IMR-90 (cell line): ENCODE results near the gene MTUS2. TPM values are rescaled to one million over a fixed set of nuclear protein-coding genes. Genes with fewer than 3 reads are reported as not detected.

ENCODE experiments used
- ATAC-seq: fragments of 200-7000 bp; cut with Tn5 transposase; 2 replicates; pipeline ENCODE4 v1.9.1; 2020; ENCODE audit warnings: low read depth, mild to moderate bottlenecking, moderate library complexity
- BruUV-seq: library from RNA; stranded (reverse); fragments of 400-500 nt; replicated peaks from 2 replicates; lab custom pipeline; 2021; lab: Mats Ljungman, UMichigan
- CTCF ChIA-PET: fragments of 300-600 bp; formaldehyde crosslinking; extraction: SDS; loops from one replicate; lab custom pipeline; 2021; ENCODE audit warnings: antibody characterized with exemption; lab: Yijun Ruan, JAX
- POLR2A ChIA-PET: fragments of 300-600 bp; sonication (Branson Sonifier 250); formaldehyde crosslinking; loops from one replicate; lab custom pipeline; 2022; ENCODE audit warnings: antibody characterized with exemption; ENCODE audit not compliant: unreplicated experiment; lab: Charles Lee
- DNase-seq: peaks from one replicate; pipeline ENCODE4 v3.0.0; 2013
- H2AFZ ChIP-seq: replicated peaks from 2 replicates; pipeline ENCODE3; 2013; ENCODE audit warnings: low read length, mild to moderate bottlenecking; ENCODE audit not compliant: poor library complexity
- H2AK5ac ChIP-seq: 2 replicates; pipeline ENCODE4 v1.6.1; 2013; ENCODE audit warnings: low read depth, low read length, inconsistent platforms
- H2AK9ac ChIP-seq: replicated peaks from 2 replicates; pipeline ENCODE3; 2013; ENCODE audit warnings: mild to moderate bottlenecking, low read depth, low read length, moderate library complexity; ENCODE audit not compliant: poor library complexity
- H2BK120ac ChIP-seq: 2 replicates; pipeline ENCODE4 v1.6.1; 2013; ENCODE audit warnings: low read depth, low read length, inconsistent platforms
- H2BK15ac ChIP-seq: 3 replicates; pipeline ENCODE4 v1.6.1; 2013; ENCODE audit warnings: low read depth, low read length, inconsistent platforms
- H2BK20ac ChIP-seq: 2 replicates; pipeline ENCODE4 v1.6.1; 2013; ENCODE audit warnings: low read depth, mild to moderate bottlenecking, inconsistent platforms, low read length, moderate library complexity
- H2BK5ac ChIP-seq: 2 replicates; pipeline ENCODE4 v1.6.1; 2013; ENCODE audit warnings: mild to moderate bottlenecking, low read depth, low read length, inconsistent platforms; ENCODE audit not compliant: poor library complexity, severe bottlenecking
- H3K14ac ChIP-seq: replicated peaks from 2 replicates; pipeline ENCODE4 v1.6.1; 2013; ENCODE audit warnings: low read depth, low read length, inconsistent platforms
- H3K18ac ChIP-seq: 2 replicates; pipeline ENCODE4 v1.6.1; 2013; ENCODE audit warnings: low read depth, low read length, control low read depth
- H3K23ac ChIP-seq: 2 replicates; pipeline ENCODE4 v1.6.1; 2013; ENCODE audit warnings: low read depth, low read length, inconsistent platforms
- H3K27ac ChIP-seq: 2 replicates; pipeline ENCODE4 v1.5.1; 2013; ENCODE audit warnings: mild to moderate bottlenecking, control low read depth, low read length; ENCODE audit not compliant: insufficient read depth
- H3K27me3 ChIP-seq: 2 replicates; pipeline ENCODE4 v1.6.1; 2013; ENCODE audit warnings: low read length; ENCODE audit not compliant: control insufficient read depth, insufficient read depth
- H3K36me3 ChIP-seq: 2 replicates; pipeline ENCODE4 v1.6.1; 2013; ENCODE audit warnings: low read length, mixed read lengths; ENCODE audit not compliant: control insufficient read depth, insufficient read depth
- H3K4ac ChIP-seq: 2 replicates; pipeline ENCODE4 v1.6.1; 2013; ENCODE audit warnings: low read depth, low read length, inconsistent platforms
- H3K4me1 ChIP-seq: 2 replicates; pipeline ENCODE4 v1.6.1; 2013; ENCODE audit warnings: low read length, mixed read lengths; ENCODE audit not compliant: control insufficient read depth, insufficient read depth
- H3K4me2 ChIP-seq: 2 replicates; pipeline ENCODE4 v1.6.1; 2013; ENCODE audit warnings: low read depth, mild to moderate bottlenecking, control low read depth, low read length, moderate library complexity
- H3K4me3 ChIP-seq: 2 replicates; pipeline ENCODE4 v1.5.1; 2013; ENCODE audit warnings: low read depth, mild to moderate bottlenecking, control low read depth, low read length, moderate library complexity; ENCODE audit not compliant: insufficient read depth
- H3K56ac ChIP-seq: 2 replicates; pipeline ENCODE4 v1.6.1; 2013; ENCODE audit warnings: low read length, inconsistent platforms; ENCODE audit not compliant: insufficient read depth; ENCODE audit errors: extremely low read depth
- H3K79me1 ChIP-seq, 2 experiments: 2 replicates each; pipeline ENCODE4 v1.6.1; 2013; ENCODE audit warnings: low read length in 2 of 2, inconsistent platforms in 1 of 2, low read depth in 1 of 2
- H3K9ac ChIP-seq: 2 replicates; pipeline ENCODE4 v1.6.1; 2013; ENCODE audit warnings: low read depth, low read length, control low read depth
- H3K9me1 ChIP-seq: 2 replicates; pipeline ENCODE4 v1.6.1; 2013; ENCODE audit warnings: low read length, inconsistent platforms; ENCODE audit not compliant: insufficient read depth
- H3K9me3 ChIP-seq: 2 replicates; pipeline ENCODE4 v1.6.1; 2013; ENCODE audit warnings: low read length; ENCODE audit not compliant: control insufficient read depth, insufficient read depth
- H4K20me1 ChIP-seq: 2 replicates; pipeline ENCODE4 v1.6.1; 2013; ENCODE audit warnings: low read length, inconsistent platforms; ENCODE audit not compliant: insufficient read depth
- H4K5ac ChIP-seq: 2 replicates; pipeline ENCODE4 v1.6.1; 2013; ENCODE audit warnings: mild to moderate bottlenecking, low read depth, low read length, control low read depth
- H4K8ac ChIP-seq, 2 experiments: 2 replicates each; pipeline ENCODE4 v1.6.1; 2013; ENCODE audit warnings: low read depth in 2 of 2, low read length in 2 of 2, control low read depth in 1 of 2, inconsistent platforms in 1 of 2
- H4K91ac ChIP-seq: 2 replicates; pipeline ENCODE4 v1.6.1; 2013; ENCODE audit warnings: low read depth, low read length, inconsistent platforms; ENCODE audit not compliant: insufficient read depth
- BHLHE40 ChIP-seq: fragments of 150-350 bp; IDR thresholded peaks from 2 replicates; pipeline ENCODE4 v1.6.1; 2016; ENCODE audit warnings: mild to moderate bottlenecking, low read depth, low read length
- FOS ChIP-seq: fragments of 150-350 bp; IDR thresholded peaks from 2 replicates; pipeline ENCODE4 v1.6.1; 2016; ENCODE audit warnings: low read depth, low read length
- MXI1 ChIP-seq: IDR thresholded peaks from 2 replicates; pipeline ENCODE4 v1.6.1; 2012; ENCODE audit warnings: low read depth, mild to moderate bottlenecking, low read length, moderate library complexity, borderline replicate concordance
- WGBS, 2 experiments: methylation state at CpG; one replicate each; pipeline versions ENCODE4 v1.1.5 to v1.1.7; 2013; ENCODE audit warnings: missing lambda C conversion rate in 2 of 2; ENCODE audit not compliant: insufficient read length in 1 of 2; ENCODE audit errors: extremely low coverage in 2 of 2; 5-methylcytosine and 5-hydroxymethylcytosine counted together
- dilution Hi-C: fragments of 300-500 bp; cut with HindIII; formaldehyde crosslinking; loops from one replicate; pipeline ENCODE4 v1.14.3; 2018; ENCODE audit warnings: low sequenced_read_pairs; ENCODE audit not compliant: unreplicated experiment
- in situ Hi-C: fragments of 300-500 bp; cut with MboI; formaldehyde crosslinking; loops from 3 replicates; pipeline ENCODE4 v1.14.3; 2019; ENCODE audit warnings: low sequenced_read_pairs, inconsistent platforms, mixed read lengths
- intact Hi-C: fragments of 100-400 bp; cut with micrococcal nuclease; formaldehyde crosslinking; loops from 2 replicates; pipeline ENCODE4 v1.10.0; 2022
- polyA plus RNA-seq, 3 experiments: library from polyadenylated mRNA; depleted of rRNA; stranded (reverse); fragments of >200 nt; gene quantifications; 2 replicates each; pipeline ENCODE4 v1.2.3, GENCODE V29; 2012; ENCODE audit warnings: low replicate concordance in 1 of 3
- total RNA-seq: library from RNA; depleted of rRNA; stranded (reverse); fragments of >200 nt; gene quantifications from 2 replicates; pipeline ENCODE4 v1.2.3, GENCODE V29; 2012
- TF ChIP-seq, protein P1 (sequence below): conservative IDR thresholded peaks from 2 replicates; pipeline ENCODE4 v1.5.1; 2012; ENCODE audit warnings: mild to moderate bottlenecking, low read depth, low read length, improper control_type of control experiment

Gene MTUS2
- total and polyA plus RNA-seq, 2 of the 4 experiments (the other 2 are of a cell fraction): under 0.01 to 0.02 TPM

DNA sequence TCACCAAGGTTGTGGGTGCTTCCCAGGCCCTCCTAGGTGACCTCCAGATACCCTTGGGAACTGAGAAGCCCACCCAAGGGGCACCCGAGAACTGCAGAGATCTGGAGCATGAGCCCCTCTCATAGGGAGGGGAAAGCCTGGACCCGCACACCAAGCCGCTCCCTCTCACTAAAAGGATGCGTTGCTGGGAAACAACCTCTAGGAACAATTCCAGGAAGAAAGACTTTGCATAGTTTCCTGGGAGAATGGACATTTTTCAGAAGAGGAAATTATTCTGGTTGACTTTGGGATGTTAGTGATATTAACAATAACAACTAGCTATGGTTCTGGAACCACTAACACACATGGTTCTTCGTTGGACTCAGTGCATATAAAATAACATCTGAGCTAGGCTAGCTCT, 710.8 kb downstream of the MTUS2 start:
- no peak overlapping the region for H3K4me2 ChIP-seq
- no peak for ATAC-seq
- intact Hi-C loops (no loop called here), in situ Hi-C loops (no loop called here), dilution Hi-C loops (no loop called here)
- 0 out of 2 replicates have a peak, but pooled peaks cover 4% of the 10 kb centered on the region for H4K20me1 ChIP-seq
- no peak overlapping the region for H3K27ac ChIP-seq
- no peak overlapping the region for H4K91ac ChIP-seq
- no peak overlapping the region for H3K4ac ChIP-seq
- no peak overlapping the region for H4K5ac ChIP-seq
- H4K8ac ChIP-seq: no peak overlapping the region
- H3K27me3 ChIP-seq: no peaks in the 10 kb centered on the region
- POLR2A ChIA-PET: no interaction called here
- H3K4me1 ChIP-seq: no peaks in the 10 kb centered on the region
- no peak overlapping the region for H2BK20ac ChIP-seq
- H3K14ac ChIP-seq: no peak overlapping the region
- no CpG with 5 or more reads among the region's 5 CpGs for WGBS, 2 experiments
- H3K23ac ChIP-seq: no peak overlapping the region
- H3K36me3 ChIP-seq: peaks cover 48% of the 10 kb centered on the region
- H3K4me3 ChIP-seq: no peak overlapping the region
- H2AK9ac ChIP-seq: no peak overlapping the region
- CTCF ChIA-PET: interaction anchor here (0.6 to 1.0 kb wide), 2 partner anchors 22 to 229 kb away, joined by 3 to 4 read pairs; no protein-coding TSS in a partner anchor
- H3K56ac ChIP-seq: no peak overlapping the region
- H3K9me3 ChIP-seq: no peaks in the 10 kb centered on the region
- no peak overlapping the region for H3K18ac ChIP-seq
- H3K9ac ChIP-seq: no peak overlapping the region
- H2AFZ ChIP-seq: no peak overlapping the region
- no peak overlapping the region for H2AK5ac ChIP-seq
- no peak overlapping the region for H2BK120ac ChIP-seq
- no peak for TF ChIP-seq MXI1
- TF ChIP-seq, protein P1, sequence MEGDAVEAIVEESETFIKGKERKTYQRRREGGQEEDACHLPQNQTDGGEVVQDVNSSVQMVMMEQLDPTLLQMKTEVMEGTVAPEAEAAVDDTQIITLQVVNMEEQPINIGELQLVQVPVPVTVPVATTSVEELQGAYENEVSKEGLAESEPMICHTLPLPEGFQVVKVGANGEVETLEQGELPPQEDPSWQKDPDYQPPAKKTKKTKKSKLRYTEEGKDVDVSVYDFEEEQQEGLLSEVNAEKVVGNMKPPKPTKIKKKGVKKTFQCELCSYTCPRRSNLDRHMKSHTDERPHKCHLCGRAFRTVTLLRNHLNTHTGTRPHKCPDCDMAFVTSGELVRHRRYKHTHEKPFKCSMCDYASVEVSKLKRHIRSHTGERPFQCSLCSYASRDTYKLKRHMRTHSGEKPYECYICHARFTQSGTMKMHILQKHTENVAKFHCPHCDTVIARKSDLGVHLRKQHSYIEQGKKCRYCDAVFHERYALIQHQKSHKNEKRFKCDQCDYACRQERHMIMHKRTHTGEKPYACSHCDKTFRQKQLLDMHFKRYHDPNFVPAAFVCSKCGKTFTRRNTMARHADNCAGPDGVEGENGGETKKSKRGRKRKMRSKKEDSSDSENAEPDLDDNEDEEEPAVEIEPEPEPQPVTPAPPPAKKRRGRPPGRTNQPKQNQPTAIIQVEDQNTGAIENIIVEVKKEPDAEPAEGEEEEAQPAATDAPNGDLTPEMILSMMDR: no peak
- no peak for TF ChIP-seq BHLHE40
- TF ChIP-seq FOS: no peak
- BruUV-seq: no TSS peak
- H3K9me1 ChIP-seq: peaks cover 3% of the 10 kb centered on the region; the same call in 1 of the 2 replicates
- H2BK15ac ChIP-seq: no peak overlapping the region
- no peak overlapping the region for H2BK5ac ChIP-seq
- H3K79me1 ChIP-seq: peaks cover 19 to 56% of the 10 kb centered on the region in 2 experiments
- no peak for DNase-seq
